ENCODE results near the gene WDR6. TPM values are rescaled to one million over a fixed set of nuclear protein-coding genes. Genes with fewer than 3 reads are reported as not detected.
A peak's percentile ranks its signal among the peaks of the same experiment; 100 is the strongest.

WDR6 gene
- total and polyA plus RNA-seq, 7 experiments from 2014 or later, result 147 to 335 (median 198) TPM

GRCh38 chr3:49026536-49026935, 19.3 kb downstream of the WDR6 start:
- H3K4me3 ChIP-seq (ENCODE audit: low read length), result no peak overlapping the region
- no peaks in the 10 kb centered on the region for H3K9me3 ChIP-seq (ENCODE audit: control insufficient read depth in 2 of 3, low read length in 3 of 3)
- H3K4me1 Mint-ChIP-seq, result peaks cover 15 to 65% (median 41%) of the 10 kb centered on the region in 7 donors
- intact Hi-C loops (cut with micrococcal nuclease), result loop anchor here in 1 of 2 donors (5.0 to 10.0 kb wide), 2 partner anchors 131 to 1328 kb away; partner anchors contain the start of genes CYB561D2, NPRL2 and TMEM115
- H3K27ac ChIP-seq (ENCODE audit: low read depth, low read length), result peak overlapping the region; percentile 98
- H3K27ac Mint-ChIP-seq, result peak overlapping the region in 7 of 9 donors; percentile 31 to 82 (median 67)
- DNase-seq, result no peak
- no peaks in the 10 kb centered on the region for H3K27me3 Mint-ChIP-seq
- H3K4me3 Mint-ChIP-seq, result peak overlapping the region in 1 of 10 donors; percentile 45
- ChIA-PET CTCF (interaction anchor here (1.0 to 1.2 kb wide), 2 partner anchors 14 to 38 kb away, joined by 3 to 4 read pairs; no protein-coding TSS in a partner anchor), POLR2A (interaction anchor here (1.1 to 2.5 kb wide), 5 partner anchors 11 to 43 kb away, joined by 3 to 14 read pairs (median 4); partner anchors contain the start of gene WDR6)
- no peak for ATAC-seq
- H3K36me3 Mint-ChIP-seq, result peaks cover 0 to 37% (median 8%) of the 10 kb centered on the region in 5 donors
- peaks cover 15 to 19% of the 10 kb centered on the region in 2 donors for H3K4me1 ChIP-seq (ENCODE audit: control insufficient read depth in 2 of 2, insufficient read depth in 2 of 2, low read length in 2 of 2)
- H3K9me3 Mint-ChIP-seq, result peaks cover 0 to 6% (median 0%) of the 10 kb centered on the region in 11 donors
- peaks cover 11 to 61% (median 16%) of the 10 kb centered on the region in 3 experiments for H3K36me3 ChIP-seq (ENCODE audit: control insufficient read depth in 2 of 3, insufficient read depth in 3 of 3, low read length in 3 of 3)
- no peaks in the 10 kb centered on the region for H3K27me3 ChIP-seq (ENCODE audit: control insufficient read depth in 2 of 2, insufficient read depth in 2 of 2, low read length in 2 of 2)

- ChIA-PET CTCF (interaction anchor here (1.0 kb wide), 1 partner anchor 15 kb away, joined by 4 read pairs; no protein-coding TSS in a partner anchor), POLR2A (interaction anchor here (2.3 kb wide), 2 partner anchors 9 to 38 kb away, joined by 40 to 52 read pairs; partner anchors contain the start of genes DALRD3 and P4HTM)
- Histone ChIP-seq H3K36me3 (ENCODE audit: control insufficient read depth in 2 of 3, insufficient read depth in 3 of 3, low read length in 3 of 3) (peaks cover 17 to 62% (median 27%) of the 10 kb centered on the region in 3 experiments), H3K27me3 (ENCODE audit: control insufficient read depth in 2 of 2, insufficient read depth in 2 of 2, low read length in 2 of 2) (no peaks in the 10 kb centered on the region), H3K4me1 (ENCODE audit: control insufficient read depth in 2 of 2, insufficient read depth in 2 of 2, low read length in 2 of 2) (peaks cover 12 to 16% of the 10 kb centered on the region in 2 donors), H3K27ac (ENCODE audit: low read depth, low read length) (peak overlapping the region; percentile 98), H3K9me3 (ENCODE audit: control insufficient read depth in 2 of 3, low read length in 3 of 3) (no peaks in the 10 kb centered on the region), H3K4me3 (ENCODE audit: low read length) (no peak overlapping the region)
- intact Hi-C loops (cut with micrococcal nuclease), result loop anchor here in 1 of 2 donors (2.0 to 10.0 kb wide), 5 partner anchors 109 to 1327 kb away; partner anchors contain the start of genes ARIH2, C3orf62, CYB561D2 and IP6K2
- DNase-seq (no peak), ATAC-seq (no peak)
- peak overlapping the region in 6 of 9 donors; percentile 92 to 100 (median 98) for H3K27ac Mint-ChIP-seq
- H3K36me3 Mint-ChIP-seq, result peaks cover 0 to 44% (median 10%) of the 10 kb centered on the region in 5 donors
- H3K4me1 Mint-ChIP-seq, result peaks cover 13 to 63% (median 41%) of the 10 kb centered on the region in 7 donors
- no peaks in the 10 kb centered on the region for H3K27me3 Mint-ChIP-seq
- peak overlapping the region in 8 of 10 donors; percentile 16 to 96 (median 74) for H3K4me3 Mint-ChIP-seq
- H3K9me3 Mint-ChIP-seq, result peaks cover 0 to 6% (median 0%) of the 10 kb centered on the region in 11 donors
Measured at GRCh38 chr3:49027634-49028033, 20.4 kb downstream of the WDR6 start.

DNA sequence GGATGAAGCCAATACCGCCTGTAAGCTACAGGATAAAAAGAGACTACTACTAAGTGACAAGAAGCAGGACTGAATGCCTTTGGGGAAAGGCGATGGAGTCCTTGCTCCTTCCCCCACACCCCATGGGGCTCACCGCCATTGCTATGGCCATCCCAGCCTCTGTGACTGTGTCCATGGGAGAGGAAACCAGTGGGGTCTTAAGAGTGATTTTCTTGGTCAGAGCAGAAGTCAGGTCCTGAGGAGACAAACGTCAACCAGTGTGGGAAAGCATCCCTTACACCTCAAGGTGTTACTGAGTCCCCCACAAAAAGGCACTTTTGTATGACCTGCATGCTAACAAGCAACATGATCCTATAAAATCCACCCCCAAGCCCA, 21.1 kb downstream of the WDR6 start:
- Mint-ChIP-seq H3K4me3 (peak overlapping the region; percentile 86 to 96 (median 94)), H3K27me3 (no peaks in the 10 kb centered on the region), H3K36me3 (peaks cover 0 to 46% (median 10%) of the 10 kb centered on the region in 5 donors), H3K9me3 (peaks cover 0 to 6% (median 0%) of the 10 kb centered on the region in 11 donors), H3K27ac (peak overlapping the region; percentile 92 to 100 (median 98)), H3K4me1 (peaks cover 7 to 57% (median 37%) of the 10 kb centered on the region in 7 donors)
- no peaks in the 10 kb centered on the region for H3K9me3 ChIP-seq (ENCODE audit: control insufficient read depth in 2 of 3, low read length in 3 of 3)
- ChIA-PET POLR2A (interaction anchor here (0.6 to 2.3 kb wide), 11 partner anchors 9 to 391 kb away, joined by 3 to 52 read pairs (median 11); partner anchors contain the start of genes ARIH2, DALRD3, P4HTM and QRICH1), CTCF (interaction anchor here (1.3 to 1.9 kb wide), 2 partner anchors 8 to 39 kb away, joined by 3 to 13 read pairs; partner anchors contain the start of gene P4HTM)
- peaks cover 10 to 11% of the 10 kb centered on the region in 2 donors for H3K4me1 ChIP-seq (ENCODE audit: control insufficient read depth in 2 of 2, insufficient read depth in 2 of 2, low read length in 2 of 2)
- peak overlapping the region; percentile 74 for H3K4me3 ChIP-seq (ENCODE audit: low read length)
- H3K27ac ChIP-seq (ENCODE audit: low read depth, low read length), result peak overlapping the region; percentile 98
- ATAC-seq (no peak), DNase-seq (peak in 1 of 9 donors; percentile 22)
- intact Hi-C loops (cut with micrococcal nuclease), result loop anchor here in 1 of 2 donors (2.0 to 10.0 kb wide), 5 partner anchors 109 to 1327 kb away; partner anchors contain the start of genes ARIH2, C3orf62, CYB561D2 and IP6K2
- H3K36me3 ChIP-seq (ENCODE audit: control insufficient read depth in 2 of 3, insufficient read depth in 3 of 3, low read length in 3 of 3), result peaks cover 17 to 69% (median 32%) of the 10 kb centered on the region in 3 experiments
- no peaks in the 10 kb centered on the region for H3K27me3 ChIP-seq (ENCODE audit: control insufficient read depth in 2 of 2, insufficient read depth in 2 of 2, low read length in 2 of 2)

GRCh38 chr3:49028673-49029562, 21.7 kb downstream of the WDR6 start, which contains the start of gene IMPDH2:
TSS of gene IMPDH2 (minus strand) at chr3:49029398. CDS start at chr3:49029350, 48 bp downstream.
- no peaks in the 10 kb centered on the region for H3K27me3 Mint-ChIP-seq
- H3K4me3 ChIP-seq (ENCODE audit: low read length), result peak within 1 kb of the TSS; percentile 74
- peak within 1 kb of the TSS; percentile 86 to 96 (median 94) for H3K4me3 Mint-ChIP-seq
- ChIA-PET POLR2A (interaction anchor here (0.5 to 2.3 kb wide), 22 partner anchors 10 to 390 kb away, joined by 3 to 52 read pairs (median 4); partner anchors contain the start of genes ARIH2, DALRD3, P4HTM and QRICH1), CTCF (interaction anchor here (0.8 to 1.9 kb wide), 5 partner anchors 9 to 415 kb away, joined by 3 to 13 read pairs (median 4); partner anchors contain the start of genes P4HTM and WDR6)
- no peaks in the 10 kb centered on the region for H3K27me3 ChIP-seq (ENCODE audit: control insufficient read depth in 2 of 2, insufficient read depth in 2 of 2, low read length in 2 of 2)
- H3K36me3 ChIP-seq (ENCODE audit: control insufficient read depth in 2 of 3, insufficient read depth in 3 of 3, low read length in 3 of 3), result peaks cover 17 to 67% (median 32%) of the 10 kb centered on the region in 3 experiments
- H3K4me1 Mint-ChIP-seq, result peaks cover 7 to 52% (median 34%) of the 10 kb centered on the region in 7 donors
- intact Hi-C loops (cut with micrococcal nuclease), result loop anchor here (1.0 to 10.0 kb wide), 10 partner anchors 8 to 1326 kb away; partner anchors contain the start of genes ARIH2 (in 1 of the 2), C3orf62 (in 1 of the 2), CYB561D2 (in 1 of the 2) and IP6K2 (in 1 of the 2)
- peaks cover 10 to 11% of the 10 kb centered on the region in 2 donors for H3K4me1 ChIP-seq (ENCODE audit: control insufficient read depth in 2 of 2, insufficient read depth in 2 of 2, low read length in 2 of 2)
- peaks cover 0 to 6% (median 0%) of the 10 kb centered on the region in 11 donors for H3K9me3 Mint-ChIP-seq
- ATAC-seq (peak; percentile 97), DNase-seq (peak; percentile 89 to 95 (median 93))
- no peaks in the 10 kb centered on the region for H3K9me3 ChIP-seq (ENCODE audit: control insufficient read depth in 2 of 3, low read length in 3 of 3)
- peak within 1 kb of the TSS; percentile 92 to 100 (median 98) for H3K27ac Mint-ChIP-seq
- peaks cover 0 to 46% (median 10%) of the 10 kb centered on the region in 5 donors for H3K36me3 Mint-ChIP-seq
- peak within 1 kb of the TSS; percentile 98 for H3K27ac ChIP-seq (ENCODE audit: low read depth, low read length)

DNA sequence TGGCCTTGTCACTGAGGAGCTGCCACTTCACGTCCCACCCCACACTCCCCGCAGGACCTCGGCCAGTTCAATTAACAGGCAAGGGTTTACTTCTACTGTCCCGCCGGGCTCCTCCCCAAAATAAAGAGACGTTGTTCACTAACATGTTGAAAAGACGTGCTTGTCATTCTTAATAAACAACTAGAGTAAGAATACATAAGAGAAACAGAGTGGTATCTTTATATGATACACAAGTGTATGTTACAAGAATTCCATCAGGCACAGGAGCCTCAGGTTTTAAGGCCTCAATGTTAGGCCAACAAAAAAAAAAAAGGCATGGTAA, 22.3 kb downstream of the WDR6 start:
- peaks cover 10 to 11% of the 10 kb centered on the region in 2 donors for H3K4me1 ChIP-seq (ENCODE audit: control insufficient read depth in 2 of 2, insufficient read depth in 2 of 2, low read length in 2 of 2)
- peaks cover 15 to 66% (median 30%) of the 10 kb centered on the region in 3 experiments for H3K36me3 ChIP-seq (ENCODE audit: control insufficient read depth in 2 of 3, insufficient read depth in 3 of 3, low read length in 3 of 3)
- POLR2A ChIA-PET, result interaction anchor here (0.5 to 2.3 kb wide), 19 partner anchors 11 to 180 kb away, joined by 3 to 52 read pairs (median 3); partner anchors contain the start of genes ARIH2, DALRD3, P4HTM and QRICH1
- ATAC-seq (no peak), DNase-seq (no peak)
- Mint-ChIP-seq H3K27ac (peak overlapping the region; percentile 92 to 100 (median 98)), H3K4me1 (peaks cover 7 to 47% (median 28%) of the 10 kb centered on the region in 7 donors), H3K9me3 (peaks cover 0 to 6% (median 0%) of the 10 kb centered on the region in 11 donors), H3K27me3 (no peaks in the 10 kb centered on the region), H3K4me3 (peak overlapping the region; percentile 86 to 96 (median 94)), H3K36me3 (peaks cover 2 to 46% (median 10%) of the 10 kb centered on the region in 5 donors)
- peak overlapping the region; percentile 74 for H3K4me3 ChIP-seq (ENCODE audit: low read length)
- H3K9me3 ChIP-seq (ENCODE audit: control insufficient read depth in 2 of 3, low read length in 3 of 3), result no peaks in the 10 kb centered on the region
- CTCF ChIA-PET, result interaction anchor here (0.8 to 1.9 kb wide), 4 partner anchors 22 to 414 kb away, joined by 3 to 13 read pairs (median 4); partner anchors contain the start of genes P4HTM and WDR6
- H3K27me3 ChIP-seq (ENCODE audit: control insufficient read depth in 2 of 2, insufficient read depth in 2 of 2, low read length in 2 of 2), result no peaks in the 10 kb centered on the region
- intact Hi-C loops (cut with micrococcal nuclease), result loop anchor here (1.0 to 10.0 kb wide), 10 partner anchors 8 to 1325 kb away; partner anchors contain the start of genes ARIH2 (in 1 of the 2), C3orf62 (in 1 of the 2), CYB561D2 (in 1 of the 2) and IP6K2 (in 1 of the 2)
- peak overlapping the region; percentile 98 for H3K27ac ChIP-seq (ENCODE audit: low read depth, low read length)
